ENCODE measurements around the gene ZBTB48.
"Not testable (repeated sequence)": the region's sequence is repeated elsewhere in the genome, so short reads cannot be mapped to it uniquely, and the experiment has no call there.

Gene ZBTB48

DNA sequence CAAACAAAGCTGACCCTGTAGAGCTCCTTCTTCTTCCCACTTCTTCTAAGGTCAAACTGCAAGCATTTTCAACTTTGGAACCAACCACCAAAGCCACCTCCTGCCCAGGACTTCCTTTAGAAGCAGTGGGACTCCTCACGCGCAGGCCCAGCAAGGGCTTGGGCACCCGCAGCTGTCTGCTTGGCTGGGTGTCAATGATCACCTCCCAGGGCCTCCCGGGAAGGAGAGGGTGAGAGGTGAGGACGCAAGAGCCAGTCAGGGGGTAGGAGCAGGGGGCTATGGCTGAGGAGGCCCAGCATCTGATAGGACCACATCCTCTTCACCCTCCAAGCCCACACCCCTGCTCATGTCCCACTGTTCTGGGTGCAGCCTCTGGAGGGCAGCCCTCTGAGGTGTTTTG, 12.6 kb downstream of the ZBTB48 start:
- DNase-seq (ENCODE audit: low read depth): no peak

DNA sequence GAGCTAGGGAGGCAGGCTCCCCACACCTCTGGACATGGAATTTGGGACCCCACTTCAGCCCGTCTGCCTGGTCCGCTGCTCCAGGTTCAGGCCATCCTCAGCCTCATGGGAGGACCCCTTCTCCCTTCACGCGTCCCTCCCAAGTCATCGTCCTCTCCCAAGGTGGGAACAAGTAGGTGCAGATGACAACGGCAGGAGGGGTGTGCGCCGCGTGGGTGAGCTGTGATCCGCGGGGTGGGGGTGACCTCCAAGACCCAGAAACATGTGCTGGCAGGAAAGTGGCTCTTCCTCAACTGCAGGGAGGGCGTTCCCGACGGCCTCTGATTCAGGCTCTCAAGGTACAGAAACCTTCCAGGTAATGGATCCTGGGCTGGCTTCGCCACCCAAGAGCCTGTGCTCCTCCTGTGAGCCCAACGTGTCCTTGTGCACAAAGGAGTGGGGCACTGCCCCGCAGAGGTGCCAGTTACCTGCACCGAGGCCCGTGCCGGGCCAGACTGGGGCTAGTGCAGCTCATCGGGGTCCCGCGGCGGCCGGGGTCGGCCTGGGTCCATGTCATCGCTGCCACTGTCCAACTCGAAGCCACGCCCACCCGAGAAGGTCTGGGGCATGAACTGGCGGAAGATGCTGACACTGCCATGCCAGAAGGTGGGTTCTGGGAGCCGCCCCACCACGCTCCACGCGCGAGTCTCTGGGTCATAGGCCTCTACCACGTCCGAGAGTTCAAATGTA, 13.2 kb downstream of the ZBTB48 start:
- DNase-seq (ENCODE audit: low read depth): no peak

- no peak for DNase-seq (ENCODE audit: low read depth)
Observed at GRCh38 chr1:6593810-6594209, 14.0 kb downstream of the ZBTB48 start.

DNA sequence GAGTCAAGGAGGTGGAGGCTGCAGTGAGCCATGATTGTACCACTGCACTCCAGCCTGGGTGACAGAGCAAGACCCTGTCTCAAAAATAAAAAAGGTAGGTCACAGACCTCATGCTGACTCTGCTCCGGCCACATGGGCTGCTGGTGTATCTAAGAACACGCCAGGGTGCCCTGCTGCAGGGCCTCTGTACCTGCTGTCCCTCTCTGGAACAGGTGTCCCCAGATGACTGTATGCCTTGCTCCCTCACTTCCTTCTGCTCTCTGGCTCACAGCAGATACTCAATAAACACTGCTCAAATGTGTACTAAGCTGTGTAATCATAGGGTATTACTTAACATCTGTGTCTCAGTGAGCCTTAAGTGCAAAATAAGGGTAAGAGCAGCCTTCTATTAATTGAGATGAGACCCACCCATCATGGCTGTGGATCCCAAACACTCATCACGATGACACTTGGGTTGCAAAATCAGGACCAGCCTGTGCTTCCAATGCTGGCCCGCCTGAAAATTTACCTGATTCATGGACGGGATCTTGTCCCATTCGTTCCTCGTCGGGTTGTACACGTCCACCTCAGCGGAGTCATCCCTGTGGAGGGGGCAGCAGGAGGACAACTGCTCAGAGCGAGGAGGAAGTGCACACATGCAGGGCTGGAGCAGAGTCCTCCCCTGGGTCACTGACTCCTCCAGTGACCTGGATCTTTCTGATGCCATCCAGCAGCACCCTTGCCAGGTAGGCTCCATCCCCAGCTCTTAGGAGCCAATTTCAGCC, 15.4 kb downstream of the ZBTB48 start:
- DNase-seq (ENCODE audit: low read depth): no peak

DNA sequence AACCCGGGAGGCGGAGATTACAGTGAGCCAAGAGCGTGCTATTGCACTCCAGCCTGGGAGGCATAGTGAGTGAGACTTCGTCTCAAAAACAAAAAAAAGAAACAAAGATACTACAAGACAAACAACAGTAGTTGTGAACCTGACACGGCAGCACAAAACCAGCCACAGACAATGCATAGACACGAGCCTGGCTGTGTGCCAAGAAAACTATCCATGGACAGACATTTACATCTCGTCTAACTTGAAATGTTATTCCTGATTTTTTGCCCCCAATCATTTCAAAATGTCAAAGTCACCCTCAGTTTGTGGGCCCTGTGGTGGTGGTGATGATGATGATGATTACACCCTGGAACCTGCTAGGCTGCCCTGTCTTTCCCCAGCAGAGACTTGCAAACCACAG, 16.6 kb downstream of the ZBTB48 start:
- DNase-seq (ENCODE audit: low read depth): no peak

DNA sequence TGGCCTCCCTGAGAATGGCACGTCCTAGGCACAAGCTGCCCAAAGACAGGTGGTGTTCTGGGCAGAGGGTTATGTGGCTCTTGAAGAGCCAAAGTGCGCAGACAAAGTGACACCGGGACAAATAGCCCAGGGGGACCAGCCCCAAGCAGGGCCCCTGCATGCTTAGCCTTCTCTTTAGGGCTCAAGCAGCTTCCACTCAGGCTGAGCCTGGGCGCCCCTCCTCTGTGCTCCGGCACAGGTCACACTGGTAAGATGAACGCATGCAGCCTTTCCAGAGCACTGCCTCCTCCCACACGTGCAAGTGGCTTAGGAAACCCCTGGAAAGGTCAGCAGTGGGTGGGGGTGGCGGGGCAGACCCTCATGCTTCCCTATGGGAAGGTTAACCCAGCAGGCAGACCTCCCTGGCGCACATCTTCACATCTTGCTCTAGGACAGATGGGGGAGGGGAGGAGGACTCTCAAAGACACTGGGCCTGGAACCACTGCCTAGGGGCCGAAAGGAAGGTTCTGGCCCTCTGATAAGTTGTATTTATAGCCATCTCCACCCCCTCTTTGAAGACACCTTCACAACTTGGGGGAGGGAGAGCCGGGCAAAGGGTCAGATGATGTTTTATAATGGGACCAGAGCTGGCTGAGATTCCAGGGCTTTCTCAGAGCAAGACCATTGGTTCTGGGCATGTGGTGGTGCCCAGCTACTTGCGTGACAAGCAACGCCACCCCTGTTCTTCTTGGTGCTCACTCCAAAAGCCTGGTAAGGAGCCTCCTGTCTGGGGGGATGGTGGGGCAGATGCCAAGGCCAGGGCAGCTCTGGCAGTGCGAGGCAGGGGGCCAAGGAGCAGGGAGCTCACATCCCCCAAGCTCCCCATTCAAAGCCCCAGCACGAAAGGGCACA, 17.3 kb downstream of the ZBTB48 start:
- DNase-seq (ENCODE audit: low read depth): no peak

- DNase-seq (ENCODE audit: low read depth): no peak
Observed at GRCh38 chr1:6597777-6598131, 18.0 kb downstream of the ZBTB48 start.

DNA sequence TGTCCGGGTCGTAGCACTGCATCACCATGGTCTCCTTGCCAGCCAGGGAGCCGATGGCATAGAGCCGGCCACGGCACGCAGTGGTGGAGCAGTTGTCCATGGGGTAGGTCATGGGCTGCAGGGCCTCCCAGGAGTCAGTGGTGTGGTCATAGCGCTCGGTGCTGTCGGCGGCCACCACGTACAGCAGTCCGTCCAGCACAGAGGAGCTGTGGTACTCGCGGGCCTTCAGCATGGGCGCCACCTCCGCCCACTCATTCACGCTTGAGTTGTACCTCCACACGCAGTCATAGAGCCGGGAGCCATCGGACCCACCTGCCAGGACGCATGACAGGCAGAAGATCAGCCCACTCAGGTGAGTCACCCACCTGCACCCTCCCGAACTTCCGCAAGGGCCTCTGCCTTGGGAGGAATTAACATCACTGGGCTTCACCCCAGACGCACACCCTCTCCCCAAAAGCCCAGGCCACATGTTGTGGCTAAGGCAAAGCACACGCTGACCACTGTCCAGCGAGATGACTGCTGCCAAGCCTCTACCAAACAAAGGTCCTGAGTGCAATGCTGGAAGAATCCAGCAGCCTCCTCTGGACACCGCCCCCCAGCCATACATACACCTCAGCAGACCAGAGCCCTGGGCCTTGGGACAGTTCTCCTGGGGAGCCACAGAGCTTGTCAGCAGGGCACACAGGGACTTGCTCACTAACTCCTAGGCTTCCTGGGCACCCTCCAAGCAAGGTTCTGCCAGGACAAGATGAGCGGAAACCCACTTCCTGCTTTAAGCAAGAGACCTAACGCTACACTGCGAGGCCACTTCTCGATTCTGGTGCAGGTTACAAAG, 19.6 kb downstream of the ZBTB48 start:
- DNase-seq (ENCODE audit: low read depth): no peak

DNA sequence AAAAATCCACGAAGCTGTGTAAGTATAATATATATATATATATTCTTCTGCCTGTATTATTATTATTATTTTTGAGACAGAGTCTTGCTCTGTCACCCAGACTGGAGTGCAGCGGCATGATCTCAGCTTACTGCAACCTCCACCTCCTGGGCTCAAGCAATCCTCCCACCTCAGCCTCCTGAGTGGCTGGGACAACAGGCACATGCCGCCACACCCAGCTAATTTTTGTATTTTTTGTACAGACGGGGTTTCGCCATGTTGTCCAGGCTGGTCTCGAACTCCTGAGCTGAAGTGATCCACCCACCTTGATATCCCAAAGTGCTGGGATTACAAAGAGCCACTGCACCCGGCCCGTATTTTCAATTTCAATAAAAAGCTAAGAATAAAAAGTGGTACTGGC, 20.2 kb downstream of the ZBTB48 start:
- not testable (repeated sequence) for DNase-seq (ENCODE audit: low read depth)

DNA sequence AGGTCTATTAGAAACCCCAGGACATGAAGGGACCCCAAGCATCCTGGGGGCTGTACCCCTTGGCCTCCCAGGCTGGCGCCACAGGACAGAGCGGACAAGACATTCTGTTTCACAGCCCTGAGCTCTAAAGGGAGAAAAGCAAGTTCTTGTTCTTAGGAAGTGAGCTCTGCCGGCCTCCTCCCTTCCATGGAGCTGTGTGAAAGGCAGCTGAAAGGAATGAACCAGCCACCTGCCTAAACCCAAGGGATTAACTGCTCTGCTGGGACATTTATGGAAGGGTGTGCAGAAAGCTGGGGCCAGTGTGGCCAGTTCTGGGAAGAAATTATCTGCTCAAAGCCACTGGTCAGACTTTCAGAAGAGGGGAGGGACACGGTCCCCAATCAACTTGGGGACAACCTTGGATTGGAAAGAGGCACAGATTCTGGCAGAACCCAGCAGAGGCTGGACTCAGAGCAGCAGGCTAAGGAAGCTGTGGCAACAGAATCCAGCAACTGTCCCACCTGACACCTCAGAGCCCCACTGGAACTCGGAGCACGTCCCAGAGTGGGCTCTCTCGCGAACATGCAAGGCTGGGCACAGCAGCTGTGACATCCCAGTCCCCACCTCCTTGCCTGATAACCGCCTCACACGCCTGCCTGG, 20.7 kb downstream of the ZBTB48 start:
- no peak for DNase-seq (ENCODE audit: low read depth)

DNA sequence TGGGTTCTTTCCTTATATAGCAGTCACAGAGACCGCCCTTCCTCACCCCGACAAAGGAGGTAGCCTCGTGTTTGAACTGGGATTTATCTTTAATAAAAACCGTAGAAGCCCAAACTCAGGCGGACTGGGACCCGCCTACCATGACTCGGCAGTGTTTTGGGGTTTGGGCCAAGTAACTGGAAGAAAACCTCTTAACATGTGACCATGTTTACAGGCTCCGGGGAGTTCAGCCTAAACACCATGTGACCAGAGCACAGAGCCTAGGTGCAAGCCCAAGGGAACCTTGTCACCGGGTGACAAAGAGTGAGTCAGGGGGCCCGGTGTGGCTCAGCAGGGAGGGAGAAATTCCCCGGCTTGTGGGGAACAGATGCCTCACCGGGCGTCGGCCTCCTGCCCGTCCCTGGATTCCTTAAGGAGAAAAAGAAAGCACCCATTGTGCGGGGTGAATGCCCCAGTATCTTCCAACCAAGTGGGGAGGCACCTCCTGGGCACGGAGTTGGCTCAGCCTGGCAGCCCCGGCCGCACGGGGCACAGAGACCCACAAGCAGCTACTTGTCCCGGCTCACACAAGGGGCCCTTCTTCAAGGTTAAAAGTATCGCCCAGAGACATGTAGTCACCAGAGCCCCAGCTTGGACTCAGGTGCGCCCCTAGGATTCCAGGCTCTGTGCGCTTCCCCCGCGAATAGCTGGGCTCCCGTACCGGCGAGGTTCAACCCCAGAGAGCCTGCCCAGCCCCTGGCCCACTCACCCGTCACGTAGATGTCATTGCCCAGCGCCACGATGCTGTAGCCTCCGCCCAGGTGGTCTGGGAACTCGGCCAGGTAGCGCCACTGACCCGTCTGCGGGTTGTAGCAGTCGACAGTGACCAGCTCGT, 21.5 kb downstream of the ZBTB48 start:
- DNase-seq (ENCODE audit: low read depth): peak; percentile 90

DNA sequence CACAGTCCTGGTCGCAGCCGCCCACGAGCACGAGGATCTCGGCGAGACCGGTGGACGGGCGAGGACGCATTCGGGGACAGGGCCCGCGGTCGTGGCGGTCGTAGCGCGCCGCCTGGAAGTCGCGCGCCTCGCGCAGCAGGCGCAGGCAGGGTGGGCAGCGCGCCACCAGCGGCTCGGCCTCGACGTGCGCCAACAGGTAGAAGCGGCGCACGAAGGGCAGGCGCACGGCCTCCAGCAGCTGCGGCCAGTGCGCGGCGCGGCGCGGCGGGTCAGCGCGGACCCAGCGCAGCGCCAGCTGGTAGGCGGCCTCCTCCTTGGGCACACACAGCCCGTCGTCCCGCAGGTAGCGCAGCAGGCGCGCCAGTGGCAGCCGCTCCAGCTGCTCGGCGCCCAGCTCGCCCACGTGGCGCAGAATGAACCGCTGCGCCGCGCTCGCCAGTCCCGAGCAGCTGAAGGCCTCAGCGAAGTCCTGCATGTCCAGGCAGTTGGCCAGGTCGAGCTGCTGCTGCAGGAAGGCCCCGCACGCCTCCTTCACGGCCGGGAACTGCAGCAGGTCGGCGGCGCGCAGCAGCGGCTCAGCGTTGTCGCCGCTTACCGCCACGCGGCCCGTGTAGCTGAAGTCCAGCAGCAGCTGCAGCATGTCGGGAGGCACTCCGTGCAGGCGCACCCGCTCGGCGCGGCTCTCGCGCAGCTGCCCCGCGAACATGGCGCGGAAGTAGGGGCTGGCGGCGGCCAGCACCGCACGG, 22.3 kb downstream of the ZBTB48 start:
- peak; percentile 24 for DNase-seq (ENCODE audit: low read depth)

- DNase-seq (ENCODE audit: low read depth): peak; percentile 78
Observed at GRCh38 chr1:6602669-6603237, 23.0 kb downstream of the ZBTB48 start, which contains the start of gene KLHL21. Gene KLHL21 (minus strand): TSS chr1:6602869. CDS start chr1:6602817, 52 bp downstream.

- DNase-seq (ENCODE audit: low read depth): peak; percentile 53
Observed at GRCh38 chr1:6603238-6603914, 23.6 kb downstream of the ZBTB48 start.

GRCh38 chr1:6603915-6604558, 24.2 kb downstream of the ZBTB48 start:
- DNase-seq (ENCODE audit: low read depth): peak; percentile 56

GRCh38 chr1:6612641-6613360, 33.0 kb downstream of the ZBTB48 start:
- DNase-seq (ENCODE audit: low read depth): peak; percentile 25

DNA sequence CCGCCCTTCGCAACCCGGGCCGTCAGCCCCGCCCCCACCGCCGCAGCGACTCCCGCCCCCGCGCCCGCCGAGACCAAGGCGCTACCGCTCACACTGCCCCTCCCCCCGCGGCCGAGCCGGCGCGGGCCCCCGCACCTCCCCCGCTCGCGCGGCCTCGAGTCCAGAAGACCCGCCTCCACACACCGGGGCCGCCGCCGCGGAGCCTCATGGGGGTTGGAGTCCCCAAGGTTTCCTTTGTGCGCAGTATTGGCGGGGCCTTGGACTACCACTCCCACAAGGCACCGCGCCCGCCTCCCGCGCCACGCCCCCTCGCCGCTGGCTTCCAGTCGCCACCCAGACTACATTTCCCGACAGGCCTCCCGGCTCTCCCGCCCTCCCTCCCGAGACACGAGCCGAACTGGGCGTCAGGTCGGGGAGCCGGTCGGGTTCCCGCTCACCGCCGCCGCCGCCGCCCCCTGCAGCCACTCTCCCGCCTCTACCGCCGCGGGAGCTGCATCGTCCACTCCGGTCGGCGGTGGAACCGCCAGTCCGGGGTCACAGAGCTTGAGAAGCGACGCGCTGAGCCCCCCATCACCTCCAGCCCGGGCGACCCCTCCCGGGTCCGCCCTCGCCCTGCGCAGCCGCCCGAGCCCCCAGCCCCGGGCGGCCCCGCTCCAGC, 33.7 kb downstream of the ZBTB48 start, which contains the start of gene PHF13:
PHF13 (plus strand) TSS at position 371 of the 658 bp plus-strand sequence. CDS start 336 bp downstream, outside the sequence.
- peak; percentile 98 for DNase-seq (ENCODE audit: low read depth)
